ENCODE data around the gene PDIA5. TPM values are rescaled to one million over a fixed set of nuclear protein-coding genes. Genes with fewer than 3 reads are reported as not detected.

The PDIA5 gene
- total RNA-seq, 2 donors from 2014 or later: 57.5 to 68.3 TPM

- 66 to 88% methylated on average over 3 of the region's 3 CpGs for WGBS, 2 experiments (ENCODE audit: insufficient coverage in 1 of 2, insufficient read length in 1 of 2)
- Histone ChIP-seq H3K27ac (ENCODE audit: low read depth, low read length) (peak overlapping the region; percentile 81), H3K9me3 (ENCODE audit: control insufficient read depth, low read length) (no peaks in the 10 kb centered on the region), H3K4me3 (ENCODE audit: low read length) (no peak overlapping the region), H3K9ac (ENCODE audit: extremely low read depth, low read length, poor library complexity, severe bottlenecking) (no peak overlapping the region), H3K4me1 (ENCODE audit: control insufficient read depth, insufficient read depth, low read length) (no peaks in the 10 kb centered on the region), H3K36me3 (ENCODE audit: control insufficient read depth, insufficient read depth, low read length) (peaks cover 90% of the 10 kb centered on the region), H3K27me3 (ENCODE audit: control insufficient read depth, insufficient read depth, low read length, poor library complexity, severe bottlenecking) (no peaks in the 10 kb centered on the region)
- Mint-ChIP-seq H3K4me1 (peaks cover 19% of the 10 kb centered on the region), H3K9me3 (no peaks in the 10 kb centered on the region), H3K36me3 (ENCODE audit: low read depth) (peaks cover 54% of the 10 kb centered on the region), H3K27ac (no peak overlapping the region), H3K27me3 (ENCODE audit: insufficient read depth) (no peaks in the 10 kb centered on the region), H3K4me3 (no peak overlapping the region)
- no peak for TF ChIP-seq CTCF (conservative IDR thresholded peaks at IDR 0.05)
- DNase-seq: no peak
Observed at GRCh38 chr3:123152687-123153086, 85.9 kb downstream of the PDIA5 start.

GRCh38 chr3:123153125-123154019 is 86.5 kb downstream of the PDIA5 start:
- WGBS, 2 experiments (ENCODE audit: insufficient coverage in 1 of 2, insufficient read length in 1 of 2): 79 to 84% methylated on average over 2 to 6 of the region's 6 CpGs
- Histone ChIP-seq H3K27me3 (ENCODE audit: control insufficient read depth, insufficient read depth, low read length, poor library complexity, severe bottlenecking) (no peaks in the 10 kb centered on the region), H3K9ac (ENCODE audit: extremely low read depth, low read length, poor library complexity, severe bottlenecking) (no peak overlapping the region), H3K36me3 (ENCODE audit: control insufficient read depth, insufficient read depth, low read length) (peaks cover 90% of the 10 kb centered on the region), H3K27ac (ENCODE audit: low read depth, low read length) (peak overlapping the region; percentile 81), H3K9me3 (ENCODE audit: control insufficient read depth, low read length) (no peaks in the 10 kb centered on the region), H3K4me3 (ENCODE audit: low read length) (no peak overlapping the region), H3K4me1 (ENCODE audit: control insufficient read depth, insufficient read depth, low read length) (no peaks in the 10 kb centered on the region)
- H3K4me1 Mint-ChIP-seq: peaks cover 18% of the 10 kb centered on the region
- no peak overlapping the region for H3K27ac Mint-ChIP-seq
- H3K27me3 Mint-ChIP-seq (ENCODE audit: insufficient read depth): no peaks in the 10 kb centered on the region
- no peak for DNase-seq
- TF ChIP-seq CTCF (conservative IDR thresholded peaks at IDR 0.05): no peak
- peaks cover 51% of the 10 kb centered on the region for H3K36me3 Mint-ChIP-seq (ENCODE audit: low read depth)
- no peaks in the 10 kb centered on the region for H3K9me3 Mint-ChIP-seq
- no peak overlapping the region for H3K4me3 Mint-ChIP-seq

- no peak for TF ChIP-seq CTCF (conservative IDR thresholded peaks at IDR 0.05)
- Mint-ChIP-seq H3K9me3 (no peaks in the 10 kb centered on the region), H3K4me1 (peaks cover 9% of the 10 kb centered on the region), H3K36me3 (ENCODE audit: low read depth) (peaks cover 41% of the 10 kb centered on the region), H3K4me3 (no peak overlapping the region), H3K27ac (no peak overlapping the region), H3K27me3 (ENCODE audit: insufficient read depth) (no peaks in the 10 kb centered on the region)
- no peak overlapping the region for H3K4me3 ChIP-seq (ENCODE audit: low read length)
- H3K4me1 ChIP-seq (ENCODE audit: control insufficient read depth, insufficient read depth, low read length): no peaks in the 10 kb centered on the region
- DNase-seq: peak; percentile 35
- peak overlapping the region; percentile 32 for H3K27ac ChIP-seq (ENCODE audit: low read depth, low read length)
- H3K9ac ChIP-seq (ENCODE audit: extremely low read depth, low read length, poor library complexity, severe bottlenecking): no peak overlapping the region
- H3K36me3 ChIP-seq (ENCODE audit: control insufficient read depth, insufficient read depth, low read length): peaks cover 81% of the 10 kb centered on the region
- no peaks in the 10 kb centered on the region for H3K27me3 ChIP-seq (ENCODE audit: control insufficient read depth, insufficient read depth, low read length, poor library complexity, severe bottlenecking)
- WGBS, 2 experiments (ENCODE audit: insufficient coverage in 1 of 2, insufficient read length in 1 of 2): 94 to 100% methylated on average over 1 to 7 of the region's 7 CpGs
- no peaks in the 10 kb centered on the region for H3K9me3 ChIP-seq (ENCODE audit: control insufficient read depth, low read length)
Observed at GRCh38 chr3:123154020-123154985, 87.5 kb downstream of the PDIA5 start.
